Globus pallidus (tissue), 1 donor: ENCODE measurements around the gene PBRM1.
"Not testable (repeated sequence)": the region's sequence is repeated elsewhere in the genome, so short reads cannot be mapped to it uniquely, and the experiment has no call there.

Source experiments
- DNase-seq: peaks from one replicate; pipeline ENCODE4 v3.0.0-alpha.2; 2015; ENCODE audit warnings: low spot score

The PBRM1 gene

GRCh38 chr3:52536369-52537164, 149.1 kb downstream of the PBRM1 start, which contains the start of gene UQCC5:
Gene UQCC5 (plus strand): TSS chr3:52536605. CDS start chr3:52536756, 151 bp downstream.
- peak; percentile 97 for DNase-seq

- DNase-seq: no peak
Measured at GRCh38 chr3:52536112-52536368, 149.7 kb downstream of the PBRM1 start.

- DNase-seq: no peak
Measured at GRCh38 chr3:52535411-52536111, 150.2 kb downstream of the PBRM1 start.

- no peak for DNase-seq
Measured at GRCh38 chr3:52534281-52535183, 151.2 kb downstream of the PBRM1 start.

- DNase-seq: peak; percentile 59
Measured at GRCh38 chr3:52533623-52534280, 152.0 kb downstream of the PBRM1 start, which contains the start of gene NT5DC2. Gene NT5DC2 (minus strand): TSS chr3:52533857. CDS start chr3:52533737, 120 bp downstream.

- no peak for DNase-seq
Measured at GRCh38 chr3:52532838-52533622, 152.7 kb downstream of the PBRM1 start.

- DNase-seq: no peak
Measured at GRCh38 chr3:52532517-52532837, 153.2 kb downstream of the PBRM1 start.

GRCh38 chr3:52531860-52532516, 153.7 kb downstream of the PBRM1 start:
- DNase-seq: no peak

- DNase-seq: no peak
Measured at GRCh38 chr3:52530918-52531826, 154.5 kb downstream of the PBRM1 start.

GRCh38 chr3:52529376-52530333, 156.1 kb downstream of the PBRM1 start:
- DNase-seq: no peak

GRCh38 chr3:52528586-52529375, 156.9 kb downstream of the PBRM1 start:
- no peak for DNase-seq

- no peak for DNase-seq
Measured at GRCh38 chr3:52527732-52528585, 157.8 kb downstream of the PBRM1 start.

- DNase-seq: no peak
Measured at GRCh38 chr3:52527039-52527731, 158.5 kb downstream of the PBRM1 start.

- DNase-seq: not testable (repeated sequence)
Measured at GRCh38 chr3:52526671-52527038, 159.1 kb downstream of the PBRM1 start.

- no peak for DNase-seq
Measured at GRCh38 chr3:52525680-52526561, 159.8 kb downstream of the PBRM1 start.
